ENCODE results near the gene IL16. TPM values are rescaled to one million over a fixed set of nuclear protein-coding genes. Genes with fewer than 3 reads are reported as not detected.

The IL16 gene
- total and polyA plus RNA-seq, 2 experiments from 2014 or later: 0.32 to 0.53 TPM

DNA sequence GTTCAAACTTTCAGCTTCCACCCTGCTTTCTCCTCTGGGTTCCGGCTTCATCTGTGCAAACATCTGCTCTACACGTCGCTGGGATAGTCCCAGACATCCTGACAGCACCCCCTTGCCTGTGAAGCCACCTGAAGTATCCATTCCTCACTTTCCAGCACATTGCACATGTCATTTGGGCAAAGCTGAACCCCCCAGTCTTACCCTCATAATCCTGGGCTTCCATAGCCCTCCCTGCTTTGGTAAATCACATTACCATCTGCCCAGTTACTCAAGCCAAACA lies 84.7 kb downstream of the IL16 start:
- no peaks in the 10 kb centered on the region for H4K20me1 ChIP-seq (ENCODE audit: insufficient read depth)
- DNase-seq: no peak
- H3K27me3 ChIP-seq (replicated peaks; ENCODE audit: insufficient read depth): no peaks in the 10 kb centered on the region
- 79 to 85% methylated on average over 3 of the region's 3 CpGs for WGBS, 2 experiments (ENCODE audit: low coverage in 1 of 2, low lambda C conversion rate in 2 of 2, missing lambda C conversion rate in 2 of 2)
- H3K27ac ChIP-seq: no peak overlapping the region
- H3K9ac ChIP-seq: no peak overlapping the region
- H3K4me1 ChIP-seq (ENCODE audit: insufficient read depth): no peaks in the 10 kb centered on the region
- in situ Hi-C loops (cut with MboI): no loop called here
- TF ChIP-seq EZH2 (IDR thresholded peaks at IDR 0.05; ENCODE audit: insufficient read depth, poor library complexity, severe bottlenecking) (no peak), EZH2phosphoT487 (IDR thresholded peaks at IDR 0.05; ENCODE audit: insufficient read depth, low read depth) (no peak)
- H3K4me2 ChIP-seq (ENCODE audit: unreplicated experiment): no peak overlapping the region
- H3K9me2 ChIP-seq (ENCODE audit: insufficient read depth): no peaks in the 10 kb centered on the region
- H3K9me3 ChIP-seq (ENCODE audit: low read depth): no peaks in the 10 kb centered on the region
- H3F3A ChIP-seq (ENCODE audit: insufficient read depth): peaks cover under 1% of the 10 kb centered on the region; the same call in 1 of the 2 replicates
- H2AFZ ChIP-seq: no peak overlapping the region
- no peak overlapping the region for H3K4me3 ChIP-seq
- H3K79me2 ChIP-seq (ENCODE audit: insufficient read depth): no peaks in the 10 kb centered on the region
- no peaks in the 10 kb centered on the region for H3K36me3 ChIP-seq (ENCODE audit: low read depth)

DNA sequence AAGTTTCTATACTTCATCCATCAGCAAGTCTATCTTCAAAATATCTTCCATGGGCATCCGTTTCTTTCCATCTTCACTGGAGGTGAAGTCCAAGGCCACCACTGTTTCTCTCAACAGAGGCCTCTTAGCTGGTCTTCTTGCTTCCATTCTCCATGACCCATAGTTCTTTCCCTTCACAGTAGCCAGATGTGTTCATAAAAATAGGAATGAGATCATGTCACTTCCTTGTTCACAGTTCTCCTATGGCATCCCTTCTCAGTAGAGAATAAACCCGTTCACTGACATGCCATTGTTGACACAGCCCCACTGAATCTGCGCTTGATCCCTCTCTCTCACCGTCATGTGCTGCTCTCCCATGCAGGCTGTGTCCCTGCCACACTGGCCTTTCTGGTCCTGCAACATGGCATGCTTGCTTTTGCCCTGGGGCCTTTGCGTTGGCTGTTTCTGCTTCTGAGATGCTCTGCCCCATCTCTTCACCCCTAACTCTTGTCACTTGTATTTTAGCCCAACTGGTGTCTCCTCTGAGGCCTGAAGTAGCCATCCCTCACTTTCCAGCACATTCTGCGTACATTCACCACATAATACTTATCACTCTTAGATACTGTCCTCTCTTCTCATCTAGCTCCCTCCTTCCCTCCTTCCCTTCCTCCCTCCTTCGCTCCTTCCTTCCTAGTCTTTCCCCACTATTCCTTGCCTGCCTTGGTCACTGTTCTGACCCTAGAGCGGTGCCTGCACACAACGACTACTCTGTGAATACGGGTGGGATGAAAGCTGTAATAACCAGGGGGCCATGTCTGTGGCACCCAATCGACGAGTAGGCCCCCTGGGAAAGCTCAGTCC lies 85.3 kb downstream of the IL16 start:
- no peak overlapping the region for H3K27ac ChIP-seq
- no peak overlapping the region for H3K4me3 ChIP-seq
- TF ChIP-seq EZH2phosphoT487 (IDR thresholded peaks at IDR 0.05; ENCODE audit: insufficient read depth, low read depth) (no peak), EZH2 (IDR thresholded peaks at IDR 0.05; ENCODE audit: insufficient read depth, poor library complexity, severe bottlenecking) (no peak)
- H3K9ac ChIP-seq: no peak overlapping the region
- no peak overlapping the region for H3K4me2 ChIP-seq (ENCODE audit: unreplicated experiment)
- no peaks in the 10 kb centered on the region for H3K79me2 ChIP-seq (ENCODE audit: insufficient read depth)
- no peaks in the 10 kb centered on the region for H3K4me1 ChIP-seq (ENCODE audit: insufficient read depth)
- H3K9me2 ChIP-seq (ENCODE audit: insufficient read depth): no peaks in the 10 kb centered on the region
- 85 to 86% methylated on average over 10 to 12 of the region's 12 CpGs for WGBS, 2 experiments (ENCODE audit: low coverage in 1 of 2, low lambda C conversion rate in 2 of 2, missing lambda C conversion rate in 2 of 2)
- DNase-seq: no peak
- H3K9me3 ChIP-seq (ENCODE audit: low read depth): no peaks in the 10 kb centered on the region
- no peaks in the 10 kb centered on the region for H3K27me3 ChIP-seq (replicated peaks; ENCODE audit: insufficient read depth)
- in situ Hi-C loops (cut with MboI): no loop called here
- H3K36me3 ChIP-seq (ENCODE audit: low read depth): no peaks in the 10 kb centered on the region
- no peaks in the 10 kb centered on the region for H3F3A ChIP-seq (ENCODE audit: insufficient read depth)
- no peaks in the 10 kb centered on the region for H4K20me1 ChIP-seq (ENCODE audit: insufficient read depth)
- H2AFZ ChIP-seq: no peak overlapping the region

DNA sequence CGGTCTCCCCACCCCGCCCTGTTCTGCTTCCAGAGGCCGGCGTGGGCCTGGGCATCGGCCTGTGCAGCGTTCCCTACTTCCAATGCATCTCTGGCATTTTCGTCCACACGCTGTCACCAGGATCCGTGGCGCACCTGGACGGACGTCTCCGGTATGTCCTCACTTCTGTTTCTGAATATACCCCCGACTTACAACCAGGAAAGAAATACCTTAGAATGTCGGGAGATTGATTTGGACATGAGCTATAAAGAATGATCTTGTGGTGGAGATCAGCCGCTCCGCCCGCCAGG lies 85.9 kb downstream of the IL16 start:
- Histone ChIP-seq H3F3A (ENCODE audit: insufficient read depth) (no peaks in the 10 kb centered on the region), H3K27me3 (replicated peaks; ENCODE audit: insufficient read depth) (no peaks in the 10 kb centered on the region), H3K9ac (no peak overlapping the region), H3K36me3 (ENCODE audit: low read depth) (no peaks in the 10 kb centered on the region), H2AFZ (no peak overlapping the region), H3K4me2 (ENCODE audit: unreplicated experiment) (no peak overlapping the region), H3K4me3 (no peak overlapping the region), H3K9me3 (ENCODE audit: low read depth) (no peaks in the 10 kb centered on the region), H3K4me1 (ENCODE audit: insufficient read depth) (no peaks in the 10 kb centered on the region), H3K79me2 (ENCODE audit: insufficient read depth) (no peaks in the 10 kb centered on the region), H3K9me2 (ENCODE audit: insufficient read depth) (no peaks in the 10 kb centered on the region), H3K27ac (no peak overlapping the region), H4K20me1 (ENCODE audit: insufficient read depth) (no peaks in the 10 kb centered on the region)
- no peak for DNase-seq
- WGBS, 2 experiments (ENCODE audit: low coverage in 1 of 2, low lambda C conversion rate in 2 of 2, missing lambda C conversion rate in 2 of 2): 91 to 94% methylated on average over 17 to 18 of the region's 18 CpGs
- in situ Hi-C loops (cut with MboI): no loop called here
- TF ChIP-seq EZH2phosphoT487 (IDR thresholded peaks at IDR 0.05; ENCODE audit: insufficient read depth, low read depth) (no peak), EZH2 (IDR thresholded peaks at IDR 0.05; ENCODE audit: insufficient read depth, poor library complexity, severe bottlenecking) (no peak)

DNA sequence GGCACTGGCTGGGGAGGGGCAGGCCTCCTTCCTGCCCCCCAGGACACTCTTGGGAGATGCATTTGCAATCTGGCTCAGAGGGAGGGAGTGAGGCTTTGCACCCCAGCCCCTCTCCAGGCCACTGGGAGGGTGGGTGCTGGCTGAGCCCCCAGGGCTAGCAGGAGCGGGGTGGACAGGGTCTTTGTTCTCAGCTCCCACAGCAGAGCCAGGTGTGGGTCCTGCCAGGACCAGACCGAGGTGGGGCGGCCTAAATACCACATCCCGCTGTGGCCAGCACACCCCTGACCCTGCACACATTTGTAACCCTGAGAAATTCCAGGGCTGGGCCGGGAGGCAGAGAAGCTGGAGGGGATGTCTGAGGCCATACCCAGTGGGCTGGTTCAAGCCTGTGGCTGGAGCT lies 86.2 kb downstream of the IL16 start:
- H3K9ac ChIP-seq: no peak overlapping the region
- in situ Hi-C loops (cut with MboI): no loop called here

More for the DNA sequence above, 86.2 kb downstream of the IL16 start:
- Histone ChIP-seq H2AFZ (no peak overlapping the region), H4K20me1 (ENCODE audit: insufficient read depth) (no peaks in the 10 kb centered on the region), H3K36me3 (ENCODE audit: low read depth) (no peaks in the 10 kb centered on the region), H3K27ac (no peak overlapping the region), H3K79me2 (ENCODE audit: insufficient read depth) (no peaks in the 10 kb centered on the region), H3K9me2 (ENCODE audit: insufficient read depth) (no peaks in the 10 kb centered on the region), H3K4me3 (no peak overlapping the region), H3K9me3 (ENCODE audit: low read depth) (no peaks in the 10 kb centered on the region), H3F3A (ENCODE audit: insufficient read depth) (no peaks in the 10 kb centered on the region), H3K4me2 (ENCODE audit: unreplicated experiment) (no peak overlapping the region), H3K4me1 (ENCODE audit: insufficient read depth) (no peaks in the 10 kb centered on the region), H3K27me3 (replicated peaks; ENCODE audit: insufficient read depth) (no peaks in the 10 kb centered on the region)
- TF ChIP-seq EZH2 (IDR thresholded peaks at IDR 0.05; ENCODE audit: insufficient read depth, poor library complexity, severe bottlenecking) (no peak), EZH2phosphoT487 (IDR thresholded peaks at IDR 0.05; ENCODE audit: insufficient read depth, low read depth) (no peak)
- 83% methylated on average over 3 to 5 of the region's 5 CpGs for WGBS, 2 experiments (ENCODE audit: low coverage in 1 of 2, low lambda C conversion rate in 2 of 2, missing lambda C conversion rate in 2 of 2)
- no peak for DNase-seq
